HepG2 (cell line): Measurements from ENCODE around the gene IQGAP2. TPM values are rescaled to one million over a fixed set of nuclear protein-coding genes. Genes with fewer than 3 reads are reported as not detected.
A peak's percentile ranks its signal among the peaks of the same experiment; 100 is the strongest.

ENCODE experiments used
- ATAC-seq: fragments of 200-7000 bp; cut with Tn5 transposase; 3 replicates; pipeline ENCODE4 v1.9.1; 2020; ENCODE audit warnings: mild to moderate bottlenecking, moderate library complexity
- BruUV-seq: library from RNA; stranded (reverse); fragments of 400-500 nt; replicated peaks from 2 replicates; lab custom pipeline; 2021; lab: Mats Ljungman, UMichigan
- CTCF ChIA-PET: fragments of 300-600 bp; formaldehyde crosslinking; extraction: SDS; loops from one replicate; lab custom pipeline; 2021; ENCODE audit warnings: low total read pairs, inconsistent platforms, low intra/inter-chr PET ratio; lab: Yijun Ruan, JAX
- POLR2A ChIA-PET: fragments of 350-600 bp; sonication (Branson Sonifier 250); formaldehyde crosslinking; loops from one replicate; lab custom pipeline; 2020; ENCODE audit warnings: antibody characterized with exemption, inconsistent platforms; lab: Yijun Ruan, JAX
- DNase-seq: peaks from one replicate; pipeline ENCODE4 v3.0.0-alpha.2; 2015; ENCODE audit warnings: low spot score
- FAIRE-seq: peaks from 3 replicates; lab custom pipeline; 2011; peaks lifted over from hg19 to GRCh38; lab: Jason Lieb, UNC
- H2AFZ ChIP-seq: one replicate; pipeline ENCODE4 v1.6.1; 2011; ENCODE audit warnings: low read length, inconsistent platforms
- H3K27ac ChIP-seq: fragments of 300-600 bp; 3 replicates; pipeline ENCODE4 v1.8.0; 2011; ENCODE audit warnings: mixed run types, mild to moderate bottlenecking, mixed read lengths, low read length, inconsistent platforms; ENCODE audit not compliant: insufficient read depth; ENCODE audit errors: extremely low read length
- H3K27me3 ChIP-seq, 2 experiments: fragments of 200-600 bp in 1 of 2; 2 replicates in 1 of 2; 3 replicates in 1 of 2; pipeline versions ENCODE4 v1.6.0 to v1.8.0; 2011; ENCODE audit warnings: low read length in 2 of 2, mild to moderate bottlenecking in 2 of 2, moderate library complexity in 2 of 2, inconsistent platforms in 1 of 2; ENCODE audit not compliant: insufficient read depth in 2 of 2, control insufficient read depth in 1 of 2
- H3K36me3 ChIP-seq, 2 experiments: fragments of 200-600 bp in 1 of 2; replicated peaks in 1 of 2; 2 replicates in 1 of 2; 3 replicates in 1 of 2; pipeline versions ENCODE4 v1.5.1 to v1.8.0; 2011; ENCODE audit warnings: low read length in 2 of 2, inconsistent platforms in 1 of 2; ENCODE audit not compliant: insufficient read depth in 2 of 2, control insufficient read depth in 1 of 2
- H3K4me1 ChIP-seq: 2 replicates; pipeline ENCODE4 v1.5.1; 2012; ENCODE audit warnings: low read length, inconsistent platforms; ENCODE audit not compliant: insufficient read depth
- H3K4me2 ChIP-seq: 2 replicates; pipeline ENCODE4 v1.6.0; 2011; ENCODE audit warnings: low read depth, low read length, inconsistent platforms
- H3K4me3 ChIP-seq, 3 experiments: fragments of 200-600 bp in 1 of 3; sonication (generic), shearing (Covaris generic) in 1 of 3; replicated peaks in 1 of 3; 2 replicates each; pipeline ENCODE4 v1.5.1; 2011 to 2016; ENCODE audit warnings: low read length in 3 of 3, inconsistent platforms in 2 of 3, low read depth in 2 of 3, mild to moderate bottlenecking in 2 of 3, control low read depth in 1 of 3, mixed read lengths in 1 of 3; ENCODE audit not compliant: insufficient read depth in 1 of 3
- H3K79me2 ChIP-seq: one replicate; pipeline ENCODE4 v1.6.1; 2011; ENCODE audit warnings: low read length, inconsistent platforms; ENCODE audit not compliant: insufficient read depth
- H3K9ac ChIP-seq: 2 replicates; pipeline ENCODE4 v1.6.0; 2011; ENCODE audit warnings: mild to moderate bottlenecking, low read depth, low read length, inconsistent platforms; ENCODE audit not compliant: insufficient read depth
- H3K9me3 ChIP-seq: 2 replicates; pipeline ENCODE4 v1.5.1; 2012; ENCODE audit warnings: mild to moderate bottlenecking, low read length
- H4K20me1 ChIP-seq: 2 replicates; pipeline ENCODE4 v1.6.0; 2011; ENCODE audit warnings: inconsistent platforms, mild to moderate bottlenecking, low read length, moderate library complexity; ENCODE audit not compliant: insufficient read depth
- DR1 ChIP-seq: sonication (generic); formaldehyde crosslinking; IDR thresholded peaks from 2 replicates; pipeline ENCODE4 v1.8.0; 2021; ENCODE audit warnings: mild to moderate bottlenecking, missing genetic modification reagents, inconsistent platforms
- HNF4A ChIP-seq: sonication (generic); formaldehyde crosslinking; IDR thresholded peaks from 2 replicates; pipeline ENCODE4 v1.4.0; 2020; ENCODE audit warnings: missing genetic modification reagents
- HOMEZ ChIP-seq: IDR thresholded peaks from 2 replicates; pipeline ENCODE4 v1.6.1; 2016; ENCODE audit warnings: low read depth
- IRX3 ChIP-seq: sonication (generic); formaldehyde crosslinking; IDR thresholded peaks from 2 replicates; pipeline ENCODE4 v1.8.1; 2023; ENCODE audit warnings: mild to moderate bottlenecking, low read depth, missing genetic modification reagents, borderline replicate concordance
- POGZ ChIP-seq: sonication (generic); formaldehyde crosslinking; IDR thresholded peaks from 2 replicates; pipeline ENCODE4 v1.4.0; 2020; ENCODE audit warnings: mild to moderate bottlenecking, missing genetic modification reagents
- RARA ChIP-seq: IDR thresholded peaks from 2 replicates; pipeline ENCODE4 v1.6.1; 2016; ENCODE audit warnings: missing genetic modification reagents, missing compliant biosample characterization
- RXRB ChIP-seq: IDR thresholded peaks from 2 replicates; pipeline ENCODE4 v1.6.1; 2016; ENCODE audit warnings: borderline replicate concordance, missing genetic modification reagents, missing compliant biosample characterization
- SALL1 ChIP-seq: sonication (generic); formaldehyde crosslinking; IDR thresholded peaks from 2 replicates; pipeline ENCODE4 v1.8.0; 2022; ENCODE audit warnings: mild to moderate bottlenecking, missing genetic modification reagents
- SOX13 ChIP-seq, 3 experiments: fragments of 450-650 bp in 1 of 3; sonication (generic) in 1 of 3; formaldehyde crosslinking in 1 of 3; IDR thresholded peaks in 2 of 3; conservative IDR thresholded peaks in 1 of 3; 2 replicates each; pipeline versions ENCODE4 v1.5.0 to v1.6.1; 2016 to 2020; ENCODE audit warnings: antibody characterized with exemption in 1 of 3, mild to moderate bottlenecking in 1 of 3, missing compliant biosample characterization in 1 of 3, missing genetic modification reagents in 1 of 3, moderate library complexity in 1 of 3
- SOX5 ChIP-seq: IDR thresholded peaks from 2 replicates; pipeline ENCODE4 v1.6.1; 2016; ENCODE audit warnings: borderline replicate concordance
- ZBTB25 ChIP-seq: IDR thresholded peaks from 2 replicates; pipeline ENCODE4 v1.6.1; 2018; ENCODE audit warnings: missing genetic modification reagents
- ZMYM4 ChIP-seq: sonication (generic); formaldehyde crosslinking; IDR thresholded peaks from 2 replicates; pipeline ENCODE4 v1.8.1; 2023; ENCODE audit warnings: mild to moderate bottlenecking, missing genetic modification reagents
- ZNF569 ChIP-seq: sonication (generic); formaldehyde crosslinking; IDR thresholded peaks from 2 replicates; pipeline ENCODE4 v1.5.0; 2020; ENCODE audit warnings: mild to moderate bottlenecking, missing genetic modification reagents, moderate library complexity, borderline replicate concordance
- ZNF644 ChIP-seq: IDR thresholded peaks from 2 replicates; pipeline ENCODE4 v1.6.1; 2016; ENCODE audit warnings: low read depth
- WGBS: methylation state at CpG from one replicate; pipeline ENCODE4 v1.1.6; 2017; ENCODE audit warnings: low lambda C conversion rate; 5-methylcytosine and 5-hydroxymethylcytosine counted together
- in situ Hi-C: cut with HindIII; loops from 2 replicates; pipeline ENCODE4 v1.10.0; 2017; ENCODE audit warnings: low pct_unique_long_range_greater_than_20kb; ENCODE audit not compliant: extremely low pct_ligation_motif_present
- intact Hi-C: fragments of 100-400 bp; cut with micrococcal nuclease; formaldehyde crosslinking; loops from one replicate; pipeline ENCODE4 v1.10.0; 2022; ENCODE audit not compliant: unreplicated experiment
- polyA plus RNA-seq, 8 experiments: library from polyadenylated mRNA; depleted of rRNA in 3 of 8; stranded (reverse) in 7 of 8; unstranded in 1 of 8; fragments of >200 nt; fragmentation: Illumina TruSeq in 4 of 8; extraction: Trizol in 4 of 8; gene quantifications; 2 replicates each; pipeline versions ENCODE4 v1.2.1 to v1.2.3, GENCODE V29; 2011 to 2016; ENCODE audit warnings: low read depth in 4 of 8, missing spikeins in 1 of 8, mixed read lengths in 1 of 8; ENCODE audit not compliant: insufficient read depth in 1 of 8
- total RNA-seq, 5 experiments: library from RNA; depleted of rRNA; stranded (reverse); fragments of >200 nt; fragmentation: Illumina TruSeq; extraction: Trizol; gene quantifications; 2 replicates each; pipeline ENCODE4 v1.2.3, GENCODE V29; 2016; ENCODE audit warnings: low read depth in 1 of 5

Gene IQGAP2
- total and polyA plus RNA-seq, 2 of the 13 experiments (the other 11 are each of a cell fraction or from before 2014, with no cell fraction given), result 35.2 to 83.3 TPM

GRCh38 chr5:76667495-76667894 is 264.4 kb downstream of the IQGAP2 start:
- no peak overlapping the region for H3K9ac ChIP-seq
- POLR2A ChIA-PET, result no interaction called here
- peak; percentile 67 for ATAC-seq
- intact Hi-C loops (no loop called here), in situ Hi-C loops (no loop called here)
- WGBS, result 65% methylated on average over 2 of the region's 2 CpGs
- no TSS peak for BruUV-seq
- no peak overlapping the region for H3K4me3 ChIP-seq
- no peaks in the 10 kb centered on the region for H4K20me1 ChIP-seq
- TF ChIP-seq ZMYM4 (CRISPR knock-in tag) (peak; percentile 53), DR1 (no peak), SALL1 (CRISPR knock-in tag) (no peak), POGZ (CRISPR knock-in tag) (0 out of 2 replicates have a peak, but pooled peaks have one; percentile 30), HNF4A (CRISPR knock-in tag) (0 out of 2 replicates have a peak, but pooled peaks have one; percentile 21), ZNF644 (0 out of 2 replicates have a peak, but pooled peaks have one; percentile 28), ZNF569 (CRISPR knock-in tag) (no peak), RXRB (CRISPR knock-in tag) (0 out of 2 replicates have a peak, but pooled peaks have one; percentile 38), HOMEZ (CRISPR knock-in tag) (peak; percentile 54; the same call in 1 of the 2 replicates), SOX5 (no peak), ZBTB25 (CRISPR knock-in tag) (no peak), RARA (peak; percentile 89), SOX13 (IDR thresholded peaks at IDR 0.05) (no peak), SOX13 (CRISPR knock-in tag; conservative IDR thresholded peaks at IDR 0.05 in 1 of 2, IDR thresholded peaks at IDR 0.05 in 1 of 2) (0 out of 4 replicates have a peak, but pooled peaks of 1 of the 2 experiments have one; percentile 11), IRX3 (CRISPR knock-in tag) (no peak)
- peaks cover 5 to 33% of the 10 kb centered on the region in 2 experiments for H3K36me3 ChIP-seq
- no peaks in the 10 kb centered on the region for H3K9me3 ChIP-seq
- FAIRE-seq, result peak; percentile 54
- CTCF ChIA-PET, result no interaction called here
- H3K4me2 ChIP-seq, result no peak overlapping the region
- H3K79me2 ChIP-seq, result no peaks in the 10 kb centered on the region
- H3K4me1 ChIP-seq, result peaks cover 24% of the 10 kb centered on the region
- peak; percentile 24 for DNase-seq
- H2AFZ ChIP-seq, result no peak overlapping the region
- H3K27ac ChIP-seq, result no peak overlapping the region
- H3K27me3 ChIP-seq, result no peaks in the 10 kb centered on the region
